HG03460 (cell line): Measurements from ENCODE around the gene INSL3.
"Not testable (repeated sequence)": the region's sequence is repeated elsewhere in the genome, so short reads cannot be mapped to it uniquely, and the experiment has no call there.

Source experiments
- ATAC-seq: cut with Tn5 transposase; IDR thresholded peaks from one replicate; pipeline ENCODE4 v1.9.1; 2021; ENCODE audit not compliant: unreplicated experiment

INSL3 gene

GRCh38 chr19:17826508-17827056, 5.3 kb upstream of the INSL3 start:
- ATAC-seq, result no peak

DNA sequence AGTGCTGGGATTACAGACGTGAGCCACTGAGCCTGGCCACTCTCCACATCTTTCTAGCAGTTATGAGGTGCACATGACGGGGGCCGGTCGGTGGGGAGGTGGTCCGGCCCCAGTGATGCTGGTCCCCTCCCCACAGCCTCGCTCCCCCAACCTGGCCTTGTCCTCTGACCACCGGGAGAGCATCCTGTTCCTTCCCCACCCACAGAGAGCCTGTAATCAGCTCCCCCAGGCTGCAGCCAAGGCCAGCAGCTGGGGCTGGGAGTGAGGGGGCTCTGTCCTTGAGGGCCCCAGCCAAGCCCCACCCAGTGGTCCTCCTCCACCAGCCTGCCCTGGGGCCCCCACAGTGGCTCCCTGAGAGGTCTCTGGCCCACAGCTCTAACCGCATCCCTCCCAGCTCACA, 3.0 kb upstream of the INSL3 start:
- no peak for ATAC-seq

DNA sequence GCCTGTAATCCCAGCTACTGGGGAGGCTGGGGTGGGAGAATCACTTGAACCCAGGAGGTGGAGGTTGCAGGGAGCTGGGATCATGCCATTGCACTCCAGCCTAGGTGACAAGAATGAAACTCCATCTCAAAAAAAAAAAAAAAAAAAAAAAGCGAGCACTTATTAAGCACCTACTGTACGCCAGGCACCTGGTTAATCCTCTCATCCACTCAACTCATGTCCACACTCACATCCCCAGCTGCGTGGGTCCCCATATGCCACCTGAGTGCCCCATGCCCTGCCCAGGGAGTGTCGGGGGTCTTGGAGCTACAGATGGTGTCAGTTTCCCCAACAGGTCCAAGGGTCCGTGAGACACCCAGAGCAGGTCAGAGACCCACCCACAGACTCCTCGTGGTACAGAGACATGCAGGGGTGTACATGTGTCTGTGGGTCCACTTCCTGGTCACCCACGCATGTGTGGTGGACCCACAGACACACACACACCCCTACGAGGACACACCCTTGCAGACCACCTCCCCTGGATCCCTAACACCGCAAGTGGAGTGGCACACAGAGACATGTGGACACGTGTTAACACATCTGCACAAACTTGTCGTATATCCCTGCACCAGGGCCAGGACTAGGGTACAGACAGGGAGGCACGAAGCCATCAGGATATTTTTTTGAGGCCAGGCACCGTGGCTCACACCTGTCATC, 3.5 kb downstream of the INSL3 start:
- no peak for ATAC-seq

GRCh38 chr19:17812099-17812498, 9.2 kb downstream of the INSL3 start:
- ATAC-seq, result no peak

- ATAC-seq, result no peak
Measured at GRCh38 chr19:17811681-17812080, 9.6 kb downstream of the INSL3 start.

- no peak for ATAC-seq
Measured at GRCh38 chr19:17811103-17811502, 10.2 kb downstream of the INSL3 start.

DNA sequence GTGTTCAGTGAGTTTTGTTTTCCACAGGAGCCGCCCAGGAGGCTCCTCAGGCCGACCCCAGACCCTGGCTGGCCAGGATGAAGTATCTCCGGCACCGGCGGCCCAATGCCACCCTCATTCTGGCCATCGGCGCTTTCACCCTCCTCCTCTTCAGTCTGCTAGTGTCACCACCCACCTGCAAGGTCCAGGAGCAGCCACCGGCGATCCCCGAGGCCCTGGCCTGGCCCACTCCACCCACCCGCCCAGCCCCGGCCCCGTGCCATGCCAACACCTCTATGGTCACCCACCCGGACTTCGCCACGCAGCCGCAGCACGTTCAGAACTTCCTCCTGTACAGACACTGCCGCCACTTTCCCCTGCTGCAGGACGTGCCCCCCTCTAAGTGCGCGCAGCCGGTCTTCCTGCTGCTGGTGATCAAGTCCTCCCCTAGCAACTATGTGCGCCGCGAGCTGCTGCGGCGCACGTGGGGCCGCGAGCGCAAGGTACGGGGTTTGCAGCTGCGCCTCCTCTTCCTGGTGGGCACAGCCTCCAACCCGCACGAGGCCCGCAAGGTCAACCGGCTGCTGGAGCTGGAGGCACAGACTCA, 13.5 kb downstream of the INSL3 start:
- ATAC-seq, result no peak

GRCh38 chr19:17806945-17807344, 14.4 kb downstream of the INSL3 start:
- ATAC-seq, result no peak

DNA sequence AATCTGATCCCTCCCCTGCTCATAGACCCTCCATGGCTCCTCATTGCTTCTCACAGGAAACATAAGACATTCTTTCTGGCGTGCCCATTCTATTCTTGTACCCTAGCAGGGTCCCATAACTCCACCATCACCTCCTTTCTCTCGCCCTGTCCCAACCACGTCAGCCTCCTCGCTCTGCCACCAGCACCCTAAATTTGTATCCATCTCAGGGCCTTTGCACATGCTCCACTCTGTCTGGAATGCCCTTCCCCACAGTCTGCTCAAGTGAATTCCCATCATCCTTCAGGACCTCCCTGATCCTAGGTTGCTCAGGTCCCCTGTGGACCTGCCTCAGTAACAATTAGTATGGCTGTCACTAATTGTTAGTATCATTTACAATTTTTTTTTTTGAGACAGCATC, 15.9 kb downstream of the INSL3 start:
- no peak for ATAC-seq

DNA sequence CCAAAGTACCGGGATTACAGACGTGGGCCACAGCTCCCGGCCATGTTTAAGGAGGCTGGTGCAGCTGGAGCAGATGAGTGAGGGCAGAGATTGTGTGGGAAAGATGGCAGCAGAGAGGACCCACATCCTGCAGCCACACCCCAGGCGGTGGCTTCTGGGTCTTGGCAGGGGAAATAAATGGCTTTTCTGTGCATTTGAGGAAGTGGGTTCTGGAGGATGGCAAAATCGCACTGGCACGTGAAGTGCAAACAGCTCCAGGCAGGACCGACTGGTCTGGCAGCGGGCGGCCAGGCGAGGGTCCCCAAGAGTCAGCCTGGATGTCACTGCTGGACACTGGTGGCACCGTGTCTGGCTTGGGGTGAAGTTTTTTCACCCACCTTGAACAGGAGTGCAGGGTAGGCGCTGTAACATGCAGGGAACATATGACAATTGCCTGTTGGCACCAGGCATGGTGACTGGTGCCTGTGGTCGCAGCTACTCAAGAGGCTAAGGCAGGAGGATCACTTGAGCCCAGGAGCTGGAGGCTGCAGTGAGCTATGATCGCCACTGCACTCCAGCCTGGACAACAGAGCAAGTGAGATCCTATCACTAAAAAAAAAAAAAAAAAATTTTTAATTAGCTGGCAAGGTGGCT, 17.9 kb downstream of the INSL3 start:
- no peak for ATAC-seq

GRCh38 chr19:17802137-17802858, 19.0 kb downstream of the INSL3 start:
- ATAC-seq, result no peak

- not testable (repeated sequence) for ATAC-seq
Measured at GRCh38 chr19:17798599-17798998, 22.7 kb downstream of the INSL3 start.

DNA sequence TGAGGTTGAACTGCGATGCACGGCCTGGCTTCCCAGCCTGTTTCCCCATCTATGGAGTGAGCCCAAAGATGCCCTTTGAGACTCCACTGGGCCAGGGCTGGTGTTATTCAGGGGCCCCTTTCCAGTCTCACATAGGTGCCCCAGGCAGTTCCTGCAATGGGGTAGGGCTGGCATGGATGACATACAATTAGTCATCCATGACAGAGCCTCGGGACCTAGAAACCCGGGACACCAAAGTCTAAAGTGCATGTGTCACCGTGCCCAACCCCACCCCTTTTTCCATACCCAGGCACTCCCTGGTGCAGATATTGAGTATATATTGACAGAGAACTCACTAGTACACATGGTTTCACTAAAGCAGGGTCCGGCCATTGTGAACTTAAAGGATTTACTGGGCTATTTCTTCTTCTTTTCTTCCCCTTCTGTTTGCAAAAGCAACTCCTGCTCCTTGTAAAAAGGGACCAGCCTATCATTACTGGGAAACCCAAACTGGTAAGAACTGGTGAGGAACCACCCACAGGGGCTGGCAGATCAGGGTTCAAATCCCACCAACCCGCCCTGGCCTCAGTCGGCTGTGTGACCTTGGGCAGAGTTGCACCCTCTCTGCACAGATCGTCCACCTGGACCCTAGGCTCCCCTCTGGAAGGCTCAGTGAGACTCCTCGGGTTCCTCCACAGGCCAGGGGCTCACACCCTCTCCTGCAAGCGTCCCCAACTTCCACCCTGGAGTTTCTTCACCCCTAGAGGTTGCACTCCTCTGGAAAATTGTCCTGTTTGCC, 23.7 kb downstream of the INSL3 start:
- no peak for ATAC-seq

DNA sequence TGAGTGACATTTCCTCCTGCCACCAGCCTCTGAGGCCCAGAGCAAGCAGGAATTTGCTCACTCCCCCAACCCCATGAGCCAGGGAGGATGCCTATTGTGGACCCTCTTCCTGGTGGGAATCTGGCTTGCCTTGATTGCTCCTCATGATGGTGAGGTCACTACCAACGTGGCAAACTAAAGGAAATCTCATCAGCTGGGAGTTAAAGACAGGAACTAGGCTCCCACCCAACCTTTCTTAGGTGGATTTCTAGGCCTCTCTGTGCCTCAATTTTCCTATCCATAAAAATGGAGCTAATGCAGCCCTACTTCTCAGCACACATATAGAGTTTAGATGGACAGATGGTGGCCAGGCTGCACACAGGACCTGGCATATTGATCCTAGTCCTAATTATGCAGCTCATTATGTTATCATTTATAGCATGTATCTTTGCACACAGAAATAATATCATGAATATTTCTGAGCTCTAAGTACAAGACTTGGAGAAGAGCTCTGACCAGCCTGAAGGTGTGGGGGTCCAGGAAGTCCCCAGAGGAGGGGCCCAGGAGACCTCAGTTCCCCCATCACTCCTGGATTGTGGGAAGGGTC, 24.4 kb downstream of the INSL3 start:
- no peak for ATAC-seq

DNA sequence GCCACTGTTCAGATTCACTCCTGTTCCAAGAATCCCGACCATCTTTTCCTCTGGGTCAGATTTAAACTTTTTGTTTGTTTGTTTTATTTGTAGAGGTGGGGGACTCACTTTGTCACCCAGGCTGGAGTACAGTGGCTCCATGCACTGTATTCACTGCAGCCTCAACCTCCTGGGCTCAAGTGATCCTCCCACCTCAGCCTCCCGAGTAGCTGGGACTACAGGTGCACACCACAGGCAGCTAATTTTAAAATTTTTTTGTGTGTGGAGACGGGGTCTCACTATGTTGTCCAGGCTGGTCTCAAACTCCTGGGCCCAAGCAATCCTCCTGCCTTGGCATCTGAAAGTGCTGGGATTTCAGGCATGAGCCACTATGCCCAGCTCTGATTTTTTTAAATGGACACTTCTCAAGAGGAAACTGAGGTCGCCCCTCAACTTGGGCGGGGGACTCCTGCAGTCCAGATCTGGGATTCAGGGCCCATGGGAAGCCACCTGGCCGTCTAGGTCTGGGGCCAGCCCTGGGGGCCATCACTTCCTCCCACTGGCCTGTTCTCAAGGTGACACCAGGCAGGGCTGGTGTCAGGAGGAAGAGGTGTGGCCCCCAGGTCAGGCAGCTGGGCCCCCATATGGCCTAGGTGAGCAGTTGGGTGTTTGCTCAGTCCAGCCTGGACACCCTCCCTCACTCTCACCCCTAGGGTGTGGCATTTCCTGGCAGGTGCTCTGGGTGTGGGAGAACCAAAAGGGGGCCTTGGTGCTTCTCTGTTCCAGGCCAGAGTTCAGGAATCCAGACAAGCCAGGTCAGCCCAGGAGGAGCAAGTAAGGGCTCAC, 25.1 kb downstream of the INSL3 start:
- no peak for ATAC-seq

DNA sequence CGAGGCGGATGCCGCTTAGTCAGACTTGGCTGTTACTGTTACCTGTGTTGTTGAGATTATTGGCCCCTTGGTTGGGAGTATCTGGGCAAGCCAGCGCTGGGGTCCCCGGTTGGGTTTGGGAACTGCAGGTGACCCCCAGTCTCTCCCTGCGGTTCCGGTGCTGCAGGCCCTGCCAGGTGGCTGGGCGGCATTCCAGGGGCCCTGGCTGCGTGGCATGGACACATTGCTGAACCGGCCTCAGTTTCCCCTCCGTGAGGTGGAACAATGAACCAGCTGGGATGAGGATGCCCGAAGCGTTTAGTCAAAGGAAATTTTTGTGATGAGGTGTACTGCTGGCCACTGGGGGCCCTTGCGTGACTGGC, 25.8 kb downstream of the INSL3 start:
- no peak for ATAC-seq

DNA sequence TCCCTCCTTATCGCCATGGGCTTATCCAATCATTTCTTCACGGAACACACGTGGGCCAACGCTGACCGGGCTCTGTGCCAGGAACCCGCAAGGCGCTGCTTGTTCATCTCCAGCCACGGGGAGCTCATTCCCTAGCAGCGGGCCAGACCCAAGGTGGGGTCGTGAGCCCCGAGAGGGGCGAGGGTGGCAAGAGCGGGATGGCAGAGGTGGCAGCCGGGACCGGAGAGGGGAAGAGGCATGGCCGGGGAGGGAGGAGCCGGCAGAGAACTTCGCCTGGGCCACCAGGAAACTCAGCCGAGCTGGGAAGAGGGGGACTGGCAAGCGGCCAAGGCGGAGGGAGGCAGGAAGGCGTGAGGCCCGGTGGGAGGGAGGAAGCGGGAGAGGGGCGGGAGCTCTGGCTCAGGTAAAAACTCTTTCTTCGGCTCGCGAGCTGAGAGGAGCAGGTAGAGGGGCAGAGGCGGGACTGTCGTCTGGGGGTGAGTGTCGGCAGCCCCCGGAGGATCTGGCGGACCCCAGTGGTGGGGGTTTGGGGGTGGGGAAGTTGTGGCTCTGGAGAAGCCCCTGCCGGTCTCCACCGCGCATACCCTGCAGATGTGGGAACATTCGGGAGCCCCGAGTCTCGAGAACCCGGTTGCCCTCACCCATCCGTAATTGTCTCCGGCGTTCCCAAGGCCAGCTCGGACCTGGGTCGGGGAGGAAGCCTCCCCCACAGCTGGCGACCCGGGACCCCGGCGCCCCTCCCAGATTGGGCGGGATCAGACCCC, 26.4 kb downstream of the INSL3 start, which contains the start of gene B3GNT3:
Gene B3GNT3 (plus strand): TSS at position 408 of the 764 bp plus-strand sequence. CDS start 12,670 bp downstream, outside the sequence.
- no peak for ATAC-seq

DNA sequence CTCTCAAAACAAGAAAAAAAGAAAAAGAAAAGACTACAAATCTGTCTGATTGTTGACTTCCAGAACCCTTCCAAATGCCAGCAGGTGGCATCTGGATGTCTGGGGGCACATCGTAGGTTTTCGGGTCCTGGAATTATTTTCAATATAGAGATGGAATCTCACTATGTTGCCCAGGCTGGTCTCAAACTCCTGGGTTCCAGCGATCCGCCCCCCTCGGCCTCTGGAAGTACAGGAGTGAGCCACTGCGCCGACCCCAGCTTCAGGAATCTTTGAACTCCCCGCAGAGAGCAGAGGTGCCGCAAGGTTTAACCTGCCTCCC, 26.9 kb downstream of the INSL3 start:
- ATAC-seq, result no peak
